Activated CD4-positive, alpha-beta T cell treated with anti-CD3 and anti-CD28 coated beads, Interleukin-2, amount 50 U/mL, for 24 hours (primary cell): ENCODE results near the gene TBL1XR1.

ENCODE experiments used
- DNase-seq, 2 donors: peaks; one replicate each; pipeline ENCODE4 v3.0.0-alpha.2; 2020; ENCODE audit warnings: low read depth in 1 of 2, low spot score in 1 of 2

TBL1XR1 gene

DNA sequence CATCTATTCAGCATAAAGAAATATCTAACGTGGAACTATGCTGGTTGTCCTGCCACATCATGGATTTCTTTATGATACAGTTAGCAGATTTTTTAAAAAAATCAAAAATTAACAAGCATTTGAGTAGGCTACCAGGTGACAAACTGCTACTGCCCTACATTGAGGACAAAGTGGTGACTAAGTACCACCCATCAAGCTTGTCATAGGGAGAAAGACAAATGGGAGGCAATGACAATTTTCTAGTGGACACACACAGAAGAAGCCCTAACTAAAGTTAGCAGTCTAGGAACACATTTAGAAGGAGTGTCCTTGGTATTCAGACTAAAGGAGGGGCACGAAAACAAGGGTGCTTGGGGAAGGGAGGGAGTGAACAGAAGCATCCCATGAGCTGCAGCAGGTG, 131.2 kb downstream of the TBL1XR1 start:
- no peak for DNase-seq

DNA sequence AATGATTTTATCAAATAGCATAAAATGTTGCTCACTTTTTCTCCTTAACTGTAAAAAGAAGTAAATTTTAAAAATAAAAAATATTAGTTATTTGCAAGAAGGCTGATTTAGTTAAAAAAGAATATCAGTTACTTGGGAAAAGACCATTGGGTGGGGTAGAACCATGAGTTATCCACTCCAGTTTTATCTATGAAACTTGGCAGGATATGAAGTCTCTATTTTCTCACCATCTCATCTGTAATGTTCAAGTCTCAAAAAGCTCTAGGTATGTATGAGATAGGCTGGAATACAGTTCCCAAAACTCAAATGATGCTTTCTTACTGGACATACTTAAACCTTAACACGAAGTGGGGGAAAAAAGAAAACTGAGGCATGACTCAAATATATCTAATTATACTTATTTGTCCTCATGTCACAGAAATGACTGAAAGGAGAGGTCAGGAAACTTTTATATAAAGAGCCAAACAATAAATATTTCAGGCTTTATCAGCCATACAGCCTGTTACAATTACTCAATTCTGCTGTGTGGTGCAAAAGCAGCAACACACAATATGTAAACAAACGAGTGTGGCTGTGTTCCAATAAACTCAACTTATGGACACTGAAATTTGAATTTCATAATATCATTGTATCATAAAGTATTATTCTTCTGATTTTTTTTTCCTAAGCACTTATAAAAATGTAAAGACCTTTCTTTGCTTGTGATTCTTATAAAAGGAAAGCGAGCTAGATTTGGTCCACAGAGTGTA, 131.8 kb downstream of the TBL1XR1 start:
- no peak for DNase-seq

- DNase-seq, result no peak
Measured at GRCh38 chr3:177062052-177062732, 135.1 kb downstream of the TBL1XR1 start.

- DNase-seq, result no peak
Measured at GRCh38 chr3:177061369-177061768, 135.9 kb downstream of the TBL1XR1 start.

- DNase-seq, result no peak
Measured at GRCh38 chr3:177060492-177060891, 136.8 kb downstream of the TBL1XR1 start.

- no peak for DNase-seq
Measured at GRCh38 chr3:177058648-177059047, 138.6 kb downstream of the TBL1XR1 start.

- peak in 1 of 2 donors; percentile 38 for DNase-seq
Measured at GRCh38 chr3:177057768-177058167, 139.5 kb downstream of the TBL1XR1 start.

DNA sequence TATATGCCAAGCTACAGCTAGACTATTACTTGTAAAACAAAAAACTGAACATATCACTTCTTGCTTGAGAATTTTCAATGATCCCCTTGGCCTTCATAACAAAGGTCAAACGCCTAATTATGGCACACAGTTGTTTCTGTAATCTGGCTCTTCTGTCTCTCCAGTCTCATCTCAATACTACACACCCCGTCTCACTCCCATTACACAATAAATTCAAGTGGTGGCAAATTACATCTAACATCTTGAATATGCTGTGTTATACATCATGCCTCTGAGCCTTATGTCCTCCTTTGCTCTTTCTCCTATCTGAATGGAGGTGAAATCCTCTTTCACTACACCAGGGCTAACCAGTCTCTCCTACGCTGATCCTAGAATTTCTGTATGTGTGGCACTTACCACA, 140.4 kb downstream of the TBL1XR1 start:
- DNase-seq, result no peak

DNA sequence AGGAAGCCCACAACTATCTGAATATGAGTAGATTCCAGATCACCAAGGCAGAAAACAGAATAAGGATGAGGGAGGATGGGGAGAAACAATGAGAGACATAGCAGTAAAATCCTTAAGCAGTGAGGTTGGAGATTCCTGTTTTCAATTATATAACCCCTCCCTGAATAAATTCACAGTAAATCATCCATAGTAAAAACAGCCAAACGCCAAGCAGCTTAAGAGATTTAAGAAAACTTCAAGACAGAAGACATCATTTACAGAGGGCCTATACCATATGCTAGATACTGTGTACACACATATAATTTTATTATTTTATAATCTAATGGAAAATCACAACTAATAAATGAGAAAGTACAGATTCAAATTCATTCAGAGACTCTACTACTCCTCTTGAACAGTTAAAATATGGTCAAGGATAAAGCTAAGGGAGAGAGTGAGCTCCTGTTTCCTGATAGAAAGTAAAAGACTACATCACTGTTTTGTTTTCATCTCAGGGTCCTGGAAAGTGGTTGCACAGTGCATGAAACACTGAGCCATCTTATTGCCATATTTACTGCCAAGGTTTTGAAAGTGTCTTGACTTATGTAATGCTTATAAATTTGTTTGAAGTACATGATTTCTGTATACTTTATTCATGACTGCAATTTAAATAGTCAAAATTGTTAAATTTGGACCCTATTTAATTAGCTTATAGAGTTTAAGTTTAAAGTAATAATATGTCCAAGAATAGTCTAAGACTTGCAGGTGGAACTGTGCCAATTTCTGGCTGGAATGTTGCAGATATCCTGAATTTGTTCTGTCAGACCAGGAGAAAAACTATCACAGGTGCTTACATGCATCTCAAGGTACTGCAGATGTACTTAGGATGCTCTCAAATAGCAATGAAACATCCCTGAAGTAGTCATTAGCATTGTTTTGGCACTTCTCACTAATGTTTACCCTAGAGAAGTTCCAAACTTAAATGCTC, 141.4 kb downstream of the TBL1XR1 start:
- no peak for DNase-seq

- DNase-seq, result no peak
Measured at GRCh38 chr3:177053107-177053506, 144.2 kb downstream of the TBL1XR1 start.

DNA sequence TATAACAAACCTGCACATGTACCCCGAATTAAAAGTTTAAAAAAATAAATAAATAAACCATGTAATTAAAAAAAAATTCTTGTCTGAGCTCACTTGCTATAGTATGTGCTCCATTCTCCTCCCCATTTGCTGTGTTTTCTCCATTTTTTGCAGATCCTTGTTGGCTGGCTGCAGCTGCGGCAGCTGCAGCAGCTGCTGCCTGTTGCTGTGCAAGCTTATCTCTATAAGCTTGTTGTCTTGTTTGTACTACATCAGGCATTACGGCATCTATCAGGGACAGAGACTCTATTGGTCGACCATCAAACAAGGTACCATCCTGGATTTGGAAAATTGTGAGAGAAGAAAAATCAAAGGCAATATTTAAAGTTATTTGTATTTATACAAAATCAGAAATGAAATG, 145.9 kb downstream of the TBL1XR1 start:
- DNase-seq, result no peak

DNA sequence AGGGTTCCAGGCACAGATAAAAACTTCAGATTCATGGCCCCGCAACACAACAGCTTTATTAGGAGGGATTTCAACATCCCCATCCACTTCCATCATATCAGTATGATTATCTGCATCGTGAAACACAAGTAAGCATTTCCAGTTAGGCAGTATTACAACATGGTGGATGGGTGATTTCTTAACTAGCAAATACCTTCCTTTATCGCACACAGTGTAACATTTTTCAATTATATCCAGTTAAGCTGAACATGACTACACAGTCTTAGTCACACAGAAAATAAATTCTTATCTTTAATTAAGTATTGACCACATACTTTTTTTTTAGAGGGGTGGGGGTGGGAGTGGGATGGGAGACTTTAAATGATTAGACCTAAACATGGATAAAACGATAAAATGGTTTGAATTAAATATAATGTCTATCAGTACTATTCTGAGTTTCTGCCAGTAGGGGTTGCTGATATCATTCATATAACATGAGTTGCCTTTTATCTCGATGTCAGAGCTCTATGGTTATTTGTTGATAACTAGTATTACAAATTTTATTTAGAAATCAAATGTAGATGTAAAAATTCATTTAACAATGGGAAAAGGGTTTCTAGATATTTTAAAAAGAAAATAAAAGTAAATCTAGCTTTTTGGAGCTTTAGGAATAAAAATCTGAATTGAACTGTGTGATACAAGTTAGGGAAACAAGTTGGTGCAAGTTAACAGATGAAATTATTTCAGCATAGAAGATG, 146.6 kb downstream of the TBL1XR1 start:
- DNase-seq, result no peak

GRCh38 chr3:177045767-177046166, 151.5 kb downstream of the TBL1XR1 start:
- DNase-seq, result no peak

DNA sequence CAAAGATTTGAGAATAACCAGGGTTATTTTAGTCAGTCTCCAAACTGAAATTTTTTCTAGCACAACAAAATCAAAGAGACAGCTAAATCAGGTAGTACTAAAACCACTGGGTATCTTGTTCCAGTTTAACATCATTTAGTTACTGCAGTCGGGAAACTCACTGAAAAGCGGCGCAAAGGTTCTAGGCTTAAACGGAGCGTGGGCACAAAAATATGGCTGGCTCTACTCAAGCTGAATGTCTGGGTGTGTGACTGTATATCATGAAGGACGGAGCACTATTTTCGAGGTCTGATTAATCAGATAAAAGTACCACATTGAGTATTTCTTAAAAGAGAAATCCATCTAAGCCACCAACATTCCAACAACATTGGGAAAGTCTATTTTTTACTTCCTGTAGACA, 152.1 kb downstream of the TBL1XR1 start:
- DNase-seq, result no peak

GRCh38 chr3:177041730-177042551, 155.3 kb downstream of the TBL1XR1 start:
- DNase-seq, result no peak

DNA sequence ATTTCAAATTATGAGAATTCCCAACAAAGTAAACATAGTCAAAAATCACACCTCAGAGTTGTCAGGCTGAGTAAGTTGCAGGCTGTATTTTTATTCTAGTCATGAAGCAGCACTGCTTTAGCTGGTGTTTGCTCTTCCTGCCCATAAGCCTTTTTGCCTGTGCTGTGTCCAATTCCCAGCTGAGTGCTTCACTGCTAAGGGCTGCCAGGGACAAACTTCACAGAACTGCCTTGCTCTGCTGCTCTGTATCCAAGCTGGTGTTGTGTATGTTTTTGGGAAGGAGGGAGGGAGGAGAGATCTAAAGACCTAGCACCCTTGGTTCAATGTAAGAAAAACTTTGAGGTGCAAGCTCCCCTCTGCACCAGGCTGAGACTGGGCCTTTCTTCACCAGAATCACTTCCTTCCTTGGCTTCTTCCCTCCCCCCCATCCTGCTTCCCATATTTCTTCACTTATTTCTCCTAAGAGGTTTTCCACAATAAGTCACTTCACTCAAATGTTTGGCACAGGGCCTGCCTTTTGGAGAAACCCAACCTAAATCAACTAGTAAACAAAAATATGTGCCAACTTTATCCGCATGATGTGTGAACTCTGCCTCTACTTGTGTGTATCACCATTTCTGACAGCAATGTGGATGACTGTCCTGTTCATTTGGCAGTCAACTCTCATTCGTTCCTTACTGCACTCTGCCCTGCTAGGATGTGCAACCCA, 156.1 kb downstream of the TBL1XR1 start:
- no peak for DNase-seq

- no peak for DNase-seq
Measured at GRCh38 chr3:177039490-177040274, 157.6 kb downstream of the TBL1XR1 start.

DNA sequence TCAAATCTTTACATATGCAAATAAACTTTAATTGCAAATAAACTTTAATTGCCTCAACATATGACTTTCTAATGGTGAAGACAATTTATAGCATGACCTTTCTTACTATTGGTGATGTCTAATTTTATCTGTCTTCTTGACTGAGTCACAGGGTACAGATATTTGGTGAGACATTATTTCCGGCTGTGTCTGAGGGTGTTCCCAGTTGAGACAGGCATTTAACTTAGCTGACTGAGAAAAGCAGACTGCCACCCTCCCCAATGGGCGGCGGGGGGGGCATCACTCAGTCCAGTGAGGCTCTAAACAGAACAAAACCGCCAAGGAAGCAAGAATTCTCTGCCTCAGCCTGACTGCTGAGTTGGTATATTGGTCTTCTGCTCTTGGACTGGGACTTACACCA, 160.0 kb downstream of the TBL1XR1 start:
- peak in 1 of 2 donors; percentile 33 for DNase-seq

- no peak for DNase-seq
Measured at GRCh38 chr3:177035676-177036075, 161.6 kb downstream of the TBL1XR1 start.
